ENCODE results near the gene PAPPA2. TPM values are rescaled to one million over a fixed set of nuclear protein-coding genes. Genes with fewer than 3 reads are reported as not detected.
A peak's percentile ranks its signal among the peaks of the same experiment; 100 is the strongest.

The PAPPA2 gene
- total and polyA plus RNA-seq, 2 of the 4 experiments (the other 2 are of a cell fraction), result 0.10 to 0.18 TPM

DNA sequence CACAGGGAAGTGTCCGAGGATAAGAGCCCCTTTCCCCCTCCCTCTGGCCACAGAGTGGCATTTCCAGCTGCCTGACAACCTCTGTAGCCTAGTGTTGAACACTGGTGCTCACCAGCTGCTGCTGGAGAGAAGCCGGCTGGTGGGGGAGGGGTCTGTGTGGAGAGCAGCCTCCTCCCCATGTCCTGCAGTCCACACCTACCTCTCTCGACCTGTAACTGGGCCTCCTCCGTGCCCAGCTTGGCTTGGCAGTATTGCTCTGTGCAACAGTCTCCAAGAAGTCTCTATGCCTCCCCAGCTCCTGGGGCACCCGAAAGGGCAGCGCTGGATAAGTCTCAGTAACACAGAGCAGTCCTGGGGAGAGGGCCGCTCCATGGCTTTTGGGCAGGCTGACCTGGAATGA is 17.0 kb downstream of the PAPPA2 start:
- Histone ChIP-seq H4K20me1 (ENCODE audit: insufficient read depth, low read length) (no peaks in the 10 kb centered on the region), H3K4ac (ENCODE audit: low read depth, low read length) (no peak overlapping the region), H3K4me2 (ENCODE audit: low read depth, low read length) (no peak overlapping the region), H2BK15ac (ENCODE audit: low read depth, low read length) (no peak overlapping the region), H3K56ac (ENCODE audit: extremely low read depth, insufficient read depth, low read length) (no peak overlapping the region), H2BK20ac (ENCODE audit: low read depth, low read length) (no peak overlapping the region), H4K91ac (ENCODE audit: insufficient read depth, low read depth, low read length) (no peak overlapping the region), H3K36me3 (ENCODE audit: control insufficient read depth, insufficient read depth, low read length) (no peaks in the 10 kb centered on the region), H2AK5ac (ENCODE audit: low read depth, low read length) (no peak overlapping the region), H3K79me1 (ENCODE audit: low read depth in 1 of 2, low read length in 2 of 2) (no peaks in the 10 kb centered on the region), H2AK9ac (replicated peaks; ENCODE audit: low read depth, low read length, poor library complexity) (no peak overlapping the region), H3K27ac (ENCODE audit: insufficient read depth, low read length) (no peak overlapping the region), H2AFZ (replicated peaks; ENCODE audit: low read length, poor library complexity) (peak overlapping the region; percentile 32), H3K27me3 (ENCODE audit: control insufficient read depth, insufficient read depth, low read length) (no peaks in the 10 kb centered on the region), H3K4me3 (ENCODE audit: insufficient read depth, low read depth, low read length) (no peak overlapping the region), H2BK5ac (ENCODE audit: low read depth, low read length, poor library complexity, severe bottlenecking) (no peak overlapping the region), H3K4me1 (ENCODE audit: control insufficient read depth, insufficient read depth, low read length) (no peaks in the 10 kb centered on the region), H3K9me1 (ENCODE audit: insufficient read depth, low read length) (no peaks in the 10 kb centered on the region), H3K14ac (replicated peaks; ENCODE audit: low read depth, low read length) (no peak overlapping the region), H3K9me3 (ENCODE audit: control insufficient read depth, insufficient read depth, low read length) (peaks cover 5% of the 10 kb centered on the region; the same call in 1 of the 2 replicates), H3K23ac (ENCODE audit: low read depth, low read length) (no peak overlapping the region), H3K18ac (ENCODE audit: low read depth, low read length) (no peak overlapping the region), H3K9ac (ENCODE audit: low read depth, low read length) (no peak overlapping the region), H2BK120ac (ENCODE audit: low read depth, low read length) (no peak overlapping the region), H4K8ac (ENCODE audit: low read depth in 2 of 2, low read length in 2 of 2) (no peak overlapping the region), H4K5ac (ENCODE audit: low read depth, low read length) (no peak overlapping the region)
- no peak for TF ChIP-seq MAZ (IDR thresholded peaks at IDR 0.05; ENCODE audit: borderline replicate concordance, low read depth, low read length)
- no peak for TF ChIP-seq POLR2A (IDR thresholded peaks at IDR 0.05; ENCODE audit: low read depth, low read length)
- TF ChIP-seq NFE2L2 (IDR thresholded peaks at IDR 0.05; ENCODE audit: low read depth, low read length), result no peak
- no peak for TF ChIP-seq FOS (IDR thresholded peaks at IDR 0.05; ENCODE audit: low read depth, low read length)
- TF ChIP-seq, protein P1, sequence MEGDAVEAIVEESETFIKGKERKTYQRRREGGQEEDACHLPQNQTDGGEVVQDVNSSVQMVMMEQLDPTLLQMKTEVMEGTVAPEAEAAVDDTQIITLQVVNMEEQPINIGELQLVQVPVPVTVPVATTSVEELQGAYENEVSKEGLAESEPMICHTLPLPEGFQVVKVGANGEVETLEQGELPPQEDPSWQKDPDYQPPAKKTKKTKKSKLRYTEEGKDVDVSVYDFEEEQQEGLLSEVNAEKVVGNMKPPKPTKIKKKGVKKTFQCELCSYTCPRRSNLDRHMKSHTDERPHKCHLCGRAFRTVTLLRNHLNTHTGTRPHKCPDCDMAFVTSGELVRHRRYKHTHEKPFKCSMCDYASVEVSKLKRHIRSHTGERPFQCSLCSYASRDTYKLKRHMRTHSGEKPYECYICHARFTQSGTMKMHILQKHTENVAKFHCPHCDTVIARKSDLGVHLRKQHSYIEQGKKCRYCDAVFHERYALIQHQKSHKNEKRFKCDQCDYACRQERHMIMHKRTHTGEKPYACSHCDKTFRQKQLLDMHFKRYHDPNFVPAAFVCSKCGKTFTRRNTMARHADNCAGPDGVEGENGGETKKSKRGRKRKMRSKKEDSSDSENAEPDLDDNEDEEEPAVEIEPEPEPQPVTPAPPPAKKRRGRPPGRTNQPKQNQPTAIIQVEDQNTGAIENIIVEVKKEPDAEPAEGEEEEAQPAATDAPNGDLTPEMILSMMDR (conservative IDR thresholded peaks at IDR 0.05; ENCODE audit: low read depth, low read length), result no peak
- TF ChIP-seq, protein P2, sequence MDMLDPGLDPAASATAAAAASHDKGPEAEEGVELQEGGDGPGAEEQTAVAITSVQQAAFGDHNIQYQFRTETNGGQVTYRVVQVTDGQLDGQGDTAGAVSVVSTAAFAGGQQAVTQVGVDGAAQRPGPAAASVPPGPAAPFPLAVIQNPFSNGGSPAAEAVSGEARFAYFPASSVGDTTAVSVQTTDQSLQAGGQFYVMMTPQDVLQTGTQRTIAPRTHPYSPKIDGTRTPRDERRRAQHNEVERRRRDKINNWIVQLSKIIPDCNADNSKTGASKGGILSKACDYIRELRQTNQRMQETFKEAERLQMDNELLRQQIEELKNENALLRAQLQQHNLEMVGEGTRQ (IDR thresholded peaks at IDR 0.05; ENCODE audit: low read depth, low read length), result no peak
- no peak for TF ChIP-seq RAD21 (IDR thresholded peaks at IDR 0.05; ENCODE audit: low read length)
- no peak for TF ChIP-seq CEBPB (IDR thresholded peaks at IDR 0.05; ENCODE audit: low read depth, low read length)
- TF ChIP-seq SMC3 (IDR thresholded peaks at IDR 0.05; ENCODE audit: low read depth, low read length), result no peak
- no peak for TF ChIP-seq MXI1 (IDR thresholded peaks at IDR 0.05; ENCODE audit: borderline replicate concordance, low read depth, low read length)
- no peak for TF ChIP-seq BHLHE40 (IDR thresholded peaks at IDR 0.05; ENCODE audit: low read depth, low read length)
- no peak for TF ChIP-seq CHD1 (IDR thresholded peaks at IDR 0.05; ENCODE audit: low read depth, low read length)
- TF ChIP-seq ELK1 (IDR thresholded peaks at IDR 0.05; ENCODE audit: borderline replicate concordance, low read depth, low read length), result no peak
- CTCF ChIA-PET, result no interaction called here
- DNase-seq (no peak), ATAC-seq (ENCODE audit: low read depth) (no peak)
- no CpG with 5 or more reads among the region's 7 CpGs for WGBS, 2 experiments (ENCODE audit: extremely low coverage in 2 of 2, insufficient read length in 1 of 2)
- dilution Hi-C loops (cut with HindIII; ENCODE audit: low sequenced_read_pairs, unreplicated experiment) (no loop called here), in situ Hi-C loops (cut with MboI; ENCODE audit: low sequenced_read_pairs) (no loop called here), intact Hi-C loops (cut with micrococcal nuclease) (no loop called here)
- BruUV-seq (replicated peaks), result no TSS peak
- POLR2A ChIA-PET (ENCODE audit: unreplicated experiment), result no interaction called here
